K562 (cell line): ENCODE measurements around the gene ARID4B. TPM values are rescaled to one million over a fixed set of nuclear protein-coding genes. Genes with fewer than 3 reads are reported as not detected.

Experiments used
- ARID2 ChIP-seq: fragments of 450-650 bp; IDR thresholded peaks from 2 replicates; pipeline ENCODE4 v1.6.1; 2017; ENCODE audit warnings: antibody characterized with exemption, mild to moderate bottlenecking
- FIP1L1 ChIP-seq: fragments of 200-400 bp; formaldehyde crosslinking; IDR thresholded peaks from 2 replicates; pipeline ENCODE4 v1.6.1; 2018; ENCODE audit warnings: mild to moderate bottlenecking, low read depth, low read length; ENCODE audit not compliant: poor library complexity, severe bottlenecking
- FOXK1 ChIP-seq: sonication (generic); formaldehyde crosslinking; IDR thresholded peaks from 2 replicates; pipeline ENCODE4 v1.8.0; 2022; ENCODE audit warnings: missing genetic modification reagents, mild to moderate bottlenecking, borderline replicate concordance
- KLF10 ChIP-seq: fragments of 250-450 bp; sonication (Bioruptor Pico); IDR thresholded peaks from 2 replicates; pipeline ENCODE4 v1.6.1; 2021; ENCODE audit warnings: matching md5 sums
- NEUROD1 ChIP-seq: fragments of 150-350 bp; IDR thresholded peaks from 2 replicates; pipeline ENCODE4 v1.6.1; 2014; ENCODE audit warnings: borderline replicate concordance, low read length, low read depth; ENCODE audit not compliant: partially characterized antibody
- PHB2 ChIP-seq: fragments of 450-650 bp; IDR thresholded peaks from 2 replicates; pipeline ENCODE4 v1.6.1; 2017; ENCODE audit warnings: low read depth
- RBBP5 ChIP-seq: fragments of 200-600 bp; sonication (generic); IDR thresholded peaks from 2 replicates; pipeline ENCODE4 v1.6.1; 2012; ENCODE audit warnings: borderline replicate concordance, mild to moderate bottlenecking, low read length, control low read depth, inconsistent platforms; ENCODE audit not compliant: insufficient read depth, poor library complexity, severe bottlenecking
- U2AF1 ChIP-seq: fragments of 200-400 bp; formaldehyde crosslinking; optimal IDR thresholded peaks from 2 replicates; pipeline ENCODE3; 2017; ENCODE audit warnings: mild to moderate bottlenecking, low read depth, low read length, moderate library complexity
- ZNF124 ChIP-seq: sonication (generic); formaldehyde crosslinking; IDR thresholded peaks from 2 replicates; pipeline ENCODE4 v1.8.1; 2022; ENCODE audit warnings: missing genetic modification reagents
- ZNF408 ChIP-seq: fragments of 250-450 bp; sonication (Bioruptor Pico); IDR thresholded peaks from 2 replicates; pipeline ENCODE4 v1.4.0; 2020; ENCODE audit warnings: low read depth, mild to moderate bottlenecking, moderate library complexity
- ZNF431 ChIP-seq: sonication (generic); formaldehyde crosslinking; IDR thresholded peaks from 2 replicates; pipeline ENCODE4 v1.8.0; 2022; ENCODE audit warnings: mild to moderate bottlenecking, missing genetic modification reagents
- ZNF830 ChIP-seq: fragments of 250-450 bp; sonication (Bioruptor Pico); IDR thresholded peaks from 2 replicates; pipeline ENCODE4 v1.5.0; 2021; ENCODE audit warnings: mild to moderate bottlenecking
- polyA plus RNA-seq, 8 experiments: library from polyadenylated mRNA; depleted of rRNA in 4 of 8; stranded (reverse) in 5 of 8; unstranded in 3 of 8; fragments of >200 nt; fragmentation: Nextera tagmentation in 2 of 8; fragmentation: Illumina TruSeq in 1 of 8; extraction: Ambion mirVana in 2 of 8; extraction: Trizol in 1 of 8; gene quantifications; 2 replicates each; pipeline versions ENCODE4 v1.2.1 to v1.2.3, GENCODE V29; 2011 to 2014; ENCODE audit warnings: inconsistent platforms in 1 of 8, missing spikeins in 1 of 8
- total RNA-seq, 7 experiments: library from RNA; depleted of rRNA in 6 of 7; stranded (reverse); fragments of >200 nt in 6 of 7; fragmentation: Illumina TruSeq in 2 of 7; extraction: Trizol in 2 of 7; gene quantifications; 2 replicates each; pipeline versions ENCODE4 v1.2.1 to v1.2.3, GENCODE V29; 2011 to 2021; ENCODE audit warnings: low replicate concordance in 1 of 7
- TF ChIP-seq, protein P1 (sequence below): fragments of 450-650 bp; IDR thresholded peaks from 2 replicates; pipeline ENCODE4 v1.6.1; 2018; ENCODE audit not compliant: partially characterized antibody
- TF ChIP-seq, protein P2 (sequence below): fragments of 450-650 bp; IDR thresholded peaks from 2 replicates; pipeline ENCODE4 v1.6.1; 2016; ENCODE audit warnings: borderline replicate concordance
- TF ChIP-seq, protein P3 (sequence below), 2 experiments: fragments of 450-650 bp; IDR thresholded peaks; 2 replicates each; pipeline ENCODE4 v1.6.1; 2018; ENCODE audit warnings: mild to moderate bottlenecking in 2 of 2, low read depth in 1 of 2; ENCODE audit not compliant: partially characterized antibody in 2 of 2

The ARID4B gene
- total and polyA plus RNA-seq, 9 of the 15 experiments (the other 6 are each of a cell fraction or from before 2014, with no cell fraction given) = 8.4 to 38.9 (median 18.5) TPM

DNA sequence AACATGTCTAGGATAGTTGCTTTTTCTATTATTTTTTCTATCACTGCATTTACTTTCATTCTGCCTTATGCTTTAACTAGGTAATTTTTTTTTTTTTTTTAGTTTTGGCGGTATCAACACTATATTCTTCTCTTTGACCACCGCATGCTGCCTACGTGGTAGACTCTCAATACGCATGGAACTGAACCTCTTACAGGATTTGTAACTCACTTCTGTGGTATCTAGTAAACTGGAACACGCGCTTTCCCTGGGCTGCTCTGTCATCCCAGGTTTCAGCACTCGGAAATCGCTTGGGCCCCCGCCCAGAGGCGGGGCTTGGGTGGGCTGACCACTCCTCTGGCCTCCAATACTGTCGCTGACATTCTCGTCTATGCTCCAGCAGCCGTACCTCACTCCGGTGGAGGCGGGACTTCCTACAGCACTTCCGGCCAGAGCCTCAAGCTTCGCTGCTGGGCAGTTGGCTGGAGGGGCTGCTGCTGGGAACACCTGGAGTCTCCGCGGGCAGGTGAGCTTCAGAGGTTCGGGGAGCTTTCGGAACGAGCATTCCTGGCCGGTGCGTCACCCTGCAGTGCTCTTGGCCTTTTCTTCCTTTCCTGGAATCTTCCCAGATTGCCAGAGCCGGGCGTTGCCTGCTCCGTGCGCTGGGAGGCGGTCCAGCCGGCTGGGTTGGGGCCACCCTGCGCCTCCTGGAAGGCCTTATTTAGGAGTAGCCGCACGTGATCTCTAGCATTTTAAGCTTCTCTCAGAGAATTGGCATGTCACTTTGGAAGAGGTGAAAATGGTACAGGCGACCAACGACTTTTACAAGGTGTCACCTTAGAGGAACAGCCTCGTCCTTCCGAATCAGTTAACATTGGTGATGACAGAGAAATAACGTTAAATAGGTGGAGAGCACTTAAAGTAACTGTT is 39.3 kb upstream of the ARID4B start, which contains the start of gene TBCE (continued):
- TF ChIP-seq, protein P1, sequence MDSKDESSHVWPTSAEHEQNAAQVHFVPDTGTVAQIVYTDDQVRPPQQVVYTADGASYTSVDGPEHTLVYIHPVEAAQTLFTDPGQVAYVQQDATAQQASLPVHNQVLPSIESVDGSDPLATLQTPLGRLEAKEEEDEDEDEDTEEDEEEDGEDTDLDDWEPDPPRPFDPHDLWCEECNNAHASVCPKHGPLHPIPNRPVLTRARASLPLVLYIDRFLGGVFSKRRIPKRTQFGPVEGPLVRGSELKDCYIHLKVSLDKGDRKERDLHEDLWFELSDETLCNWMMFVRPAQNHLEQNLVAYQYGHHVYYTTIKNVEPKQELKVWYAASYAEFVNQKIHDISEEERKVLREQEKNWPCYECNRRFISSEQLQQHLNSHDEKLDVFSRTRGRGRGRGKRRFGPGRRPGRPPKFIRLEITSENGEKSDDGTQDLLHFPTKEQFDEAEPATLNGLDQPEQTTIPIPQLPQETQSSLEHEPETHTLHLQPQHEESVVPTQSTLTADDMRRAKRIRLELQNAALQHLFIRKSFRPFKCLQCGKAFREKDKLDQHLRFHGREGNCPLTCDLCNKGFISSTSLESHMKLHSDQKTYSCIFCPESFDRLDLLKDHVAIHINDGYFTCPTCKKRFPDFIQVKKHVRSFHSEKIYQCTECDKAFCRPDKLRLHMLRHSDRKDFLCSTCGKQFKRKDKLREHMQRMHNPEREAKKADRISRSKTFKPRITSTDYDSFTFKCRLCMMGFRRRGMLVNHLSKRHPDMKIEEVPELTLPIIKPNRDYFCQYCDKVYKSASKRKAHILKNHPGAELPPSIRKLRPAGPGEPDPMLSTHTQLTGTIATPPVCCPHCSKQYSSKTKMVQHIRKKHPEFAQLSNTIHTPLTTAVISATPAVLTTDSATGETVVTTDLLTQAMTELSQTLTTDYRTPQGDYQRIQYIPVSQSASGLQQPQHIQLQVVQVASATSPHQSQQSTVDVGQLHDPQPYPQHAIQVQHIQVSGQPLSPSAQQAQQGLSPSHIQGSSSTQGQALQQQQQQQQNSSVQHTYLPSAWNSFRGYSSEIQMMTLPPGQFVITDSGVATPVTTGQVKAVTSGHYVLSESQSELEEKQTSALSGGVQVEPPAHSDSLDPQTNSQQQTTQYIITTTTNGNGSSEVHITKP = peak; percentile 70
- TF ChIP-seq ARID2 (no peak), PHB2 (no peak), ZNF431 (peak; percentile 67; the same call in 1 of the 2 replicates), ZNF408 (no peak), ZNF830 (CRISPR knock-in tag) (no peak), U2AF1 (no peak), RBBP5 (peak; percentile 91), FOXK1 (CRISPR knock-in tag) (peak; percentile 60; the same call in 1 of the 2 replicates), KLF10 (CRISPR knock-in tag) (no peak), ZNF124 (no peak), NEUROD1 (no peak), FIP1L1 (no peak)
- TF ChIP-seq, protein P2, sequence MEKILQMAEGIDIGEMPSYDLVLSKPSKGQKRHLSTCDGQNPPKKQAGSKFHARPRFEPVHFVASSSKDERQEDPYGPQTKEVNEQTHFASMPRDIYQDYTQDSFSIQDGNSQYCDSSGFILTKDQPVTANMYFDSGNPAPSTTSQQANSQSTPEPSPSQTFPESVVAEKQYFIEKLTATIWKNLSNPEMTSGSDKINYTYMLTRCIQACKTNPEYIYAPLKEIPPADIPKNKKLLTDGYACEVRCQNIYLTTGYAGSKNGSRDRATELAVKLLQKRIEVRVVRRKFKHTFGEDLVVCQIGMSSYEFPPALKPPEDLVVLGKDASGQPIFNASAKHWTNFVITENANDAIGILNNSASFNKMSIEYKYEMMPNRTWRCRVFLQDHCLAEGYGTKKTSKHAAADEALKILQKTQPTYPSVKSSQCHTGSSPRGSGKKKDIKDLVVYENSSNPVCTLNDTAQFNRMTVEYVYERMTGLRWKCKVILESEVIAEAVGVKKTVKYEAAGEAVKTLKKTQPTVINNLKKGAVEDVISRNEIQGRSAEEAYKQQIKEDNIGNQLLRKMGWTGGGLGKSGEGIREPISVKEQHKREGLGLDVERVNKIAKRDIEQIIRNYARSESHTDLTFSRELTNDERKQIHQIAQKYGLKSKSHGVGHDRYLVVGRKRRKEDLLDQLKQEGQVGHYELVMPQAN = peak; percentile 89
- TF ChIP-seq, protein P3, sequence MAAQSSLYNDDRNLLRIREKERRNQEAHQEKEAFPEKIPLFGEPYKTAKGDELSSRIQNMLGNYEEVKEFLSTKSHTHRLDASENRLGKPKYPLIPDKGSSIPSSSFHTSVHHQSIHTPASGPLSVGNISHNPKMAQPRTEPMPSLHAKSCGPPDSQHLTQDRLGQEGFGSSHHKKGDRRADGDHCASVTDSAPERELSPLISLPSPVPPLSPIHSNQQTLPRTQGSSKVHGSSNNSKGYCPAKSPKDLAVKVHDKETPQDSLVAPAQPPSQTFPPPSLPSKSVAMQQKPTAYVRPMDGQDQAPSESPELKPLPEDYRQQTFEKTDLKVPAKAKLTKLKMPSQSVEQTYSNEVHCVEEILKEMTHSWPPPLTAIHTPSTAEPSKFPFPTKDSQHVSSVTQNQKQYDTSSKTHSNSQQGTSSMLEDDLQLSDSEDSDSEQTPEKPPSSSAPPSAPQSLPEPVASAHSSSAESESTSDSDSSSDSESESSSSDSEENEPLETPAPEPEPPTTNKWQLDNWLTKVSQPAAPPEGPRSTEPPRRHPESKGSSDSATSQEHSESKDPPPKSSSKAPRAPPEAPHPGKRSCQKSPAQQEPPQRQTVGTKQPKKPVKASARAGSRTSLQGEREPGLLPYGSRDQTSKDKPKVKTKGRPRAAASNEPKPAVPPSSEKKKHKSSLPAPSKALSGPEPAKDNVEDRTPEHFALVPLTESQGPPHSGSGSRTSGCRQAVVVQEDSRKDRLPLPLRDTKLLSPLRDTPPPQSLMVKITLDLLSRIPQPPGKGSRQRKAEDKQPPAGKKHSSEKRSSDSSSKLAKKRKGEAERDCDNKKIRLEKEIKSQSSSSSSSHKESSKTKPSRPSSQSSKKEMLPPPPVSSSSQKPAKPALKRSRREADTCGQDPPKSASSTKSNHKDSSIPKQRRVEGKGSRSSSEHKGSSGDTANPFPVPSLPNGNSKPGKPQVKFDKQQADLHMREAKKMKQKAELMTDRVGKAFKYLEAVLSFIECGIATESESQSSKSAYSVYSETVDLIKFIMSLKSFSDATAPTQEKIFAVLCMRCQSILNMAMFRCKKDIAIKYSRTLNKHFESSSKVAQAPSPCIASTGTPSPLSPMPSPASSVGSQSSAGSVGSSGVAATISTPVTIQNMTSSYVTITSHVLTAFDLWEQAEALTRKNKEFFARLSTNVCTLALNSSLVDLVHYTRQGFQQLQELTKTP (IDR thresholded peaks at IDR 0.05; ENCODE audit: low read depth in 1 of 2, partially characterized antibody in 2 of 2) = peak in 1 of 2 experiments; percentile 46
